Activated T-cell treated with anti-CD3 and anti-CD28 coated beads for 4 hours (primary cell): Measurements from ENCODE around the gene ALDH1A3.

Experiments
- DNase-seq: peaks from one replicate; pipeline ENCODE4 v3.0.0-alpha.2; 2020

Gene ALDH1A3

DNA sequence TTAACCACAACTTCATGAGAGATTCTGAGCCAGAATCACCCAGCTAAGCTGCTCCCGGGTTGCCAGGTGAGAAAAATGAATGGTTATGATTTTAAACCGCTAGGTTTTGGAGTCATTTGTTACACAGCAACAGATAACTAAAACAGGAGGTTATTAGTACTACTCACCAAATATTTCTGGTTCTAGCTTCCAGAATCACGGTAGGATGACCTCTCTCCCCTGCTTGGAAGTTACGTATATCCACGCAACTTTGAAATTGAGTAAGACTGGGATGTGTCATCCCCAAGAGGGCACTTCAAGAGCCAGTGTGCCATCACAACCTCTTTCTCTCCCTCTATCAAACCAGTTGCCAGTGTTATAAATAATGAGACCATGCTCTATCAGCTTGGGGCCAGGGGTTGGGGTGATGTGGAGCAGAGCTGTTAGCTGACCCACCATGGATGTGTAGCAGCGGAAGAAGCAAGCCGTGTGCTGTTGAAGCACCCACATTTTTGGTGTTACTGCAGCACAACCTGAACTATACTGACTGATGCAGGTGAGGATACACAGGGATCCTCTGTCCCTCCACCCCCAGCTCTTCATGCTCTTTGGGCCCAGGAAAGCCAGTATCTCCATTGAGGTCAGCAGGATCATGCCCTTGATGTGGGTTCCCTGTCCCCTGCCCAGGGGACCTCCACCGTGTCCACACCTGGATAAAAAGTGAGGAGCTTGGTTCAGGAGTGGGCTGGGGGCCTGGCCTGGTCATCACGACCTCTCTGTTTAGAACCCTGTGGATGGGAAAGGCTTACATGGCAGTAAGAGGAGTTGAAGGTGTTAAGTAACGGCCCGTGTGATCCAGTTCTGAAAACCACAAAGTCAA, 19.4 kb upstream of the ALDH1A3 start:
- no peak for DNase-seq

DNA sequence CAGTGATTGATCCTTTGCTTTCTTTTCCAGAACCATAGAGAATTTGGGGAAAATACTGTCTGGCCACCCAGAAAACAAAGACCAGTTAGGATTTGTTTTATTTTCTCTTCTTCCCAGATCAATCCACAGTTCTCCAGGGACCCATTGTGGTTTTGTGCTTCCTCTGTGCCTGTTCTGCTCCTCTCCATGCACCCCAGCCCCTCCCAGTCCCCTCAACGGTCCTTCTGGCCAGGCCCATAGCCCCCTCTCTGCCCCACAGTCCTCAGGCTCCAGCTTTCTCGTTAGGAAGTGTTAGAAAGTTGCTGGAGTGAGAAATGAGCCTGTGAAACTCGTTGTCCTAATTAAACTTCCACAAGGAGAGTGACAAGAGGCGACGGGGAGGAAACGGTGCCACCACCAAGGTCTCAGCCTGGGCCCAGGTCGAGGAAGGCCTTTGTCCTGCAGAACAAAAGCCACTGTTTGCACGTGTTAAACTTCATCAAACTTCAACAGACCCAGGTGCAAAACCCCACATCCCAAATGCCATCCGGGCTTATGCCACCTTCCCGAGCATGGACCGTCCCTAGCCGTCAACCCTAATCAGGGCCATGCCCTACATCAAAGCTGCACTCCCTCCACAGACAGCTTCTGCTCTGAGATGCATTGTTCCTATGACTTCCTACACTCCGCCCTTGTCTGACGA, 18.7 kb upstream of the ALDH1A3 start:
- no peak for DNase-seq

DNA sequence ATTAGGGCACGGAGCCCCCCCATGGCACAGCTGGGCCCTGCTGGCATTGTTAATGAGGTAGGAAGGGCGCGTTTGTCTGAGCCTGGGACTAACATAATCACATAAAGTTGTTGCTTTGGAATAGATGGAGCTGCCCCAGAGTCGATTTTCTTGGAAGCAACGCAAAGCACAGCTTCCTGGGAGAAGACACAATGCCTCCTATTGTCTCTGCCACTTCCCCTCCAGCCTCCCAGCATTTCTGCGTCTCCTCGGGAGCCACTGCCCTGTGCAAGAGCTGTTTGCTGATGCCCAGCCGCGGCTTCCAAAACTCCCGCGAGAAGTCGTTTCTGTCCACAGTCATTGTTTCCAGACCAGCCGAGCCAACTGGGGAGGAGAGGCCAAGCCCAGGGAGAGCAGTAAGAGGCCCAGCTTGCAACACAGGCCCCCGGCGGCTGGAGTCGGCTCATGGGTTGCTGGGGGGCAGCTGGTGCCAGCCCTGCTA, 18.1 kb upstream of the ALDH1A3 start:
- no peak for DNase-seq

DNA sequence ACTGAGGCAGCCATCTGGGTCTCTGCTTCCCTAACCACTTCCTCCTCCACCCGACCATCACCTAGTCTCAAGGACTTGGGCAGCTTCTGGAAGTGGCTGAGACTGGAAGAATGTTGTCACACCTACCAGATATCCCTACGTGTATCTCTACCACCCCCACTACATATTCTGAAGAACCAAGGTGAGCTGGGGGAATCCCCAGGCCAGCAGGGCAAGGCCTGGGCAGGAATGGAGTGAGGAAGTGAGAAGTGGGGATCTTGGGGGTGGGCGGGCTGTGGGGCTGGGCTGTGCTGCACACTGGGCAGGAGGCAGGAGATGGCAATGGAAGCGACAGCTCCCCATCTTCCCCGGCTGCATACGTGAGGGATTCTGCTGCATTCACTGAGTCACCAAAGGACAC, 17.5 kb upstream of the ALDH1A3 start:
- DNase-seq, result no peak

DNA sequence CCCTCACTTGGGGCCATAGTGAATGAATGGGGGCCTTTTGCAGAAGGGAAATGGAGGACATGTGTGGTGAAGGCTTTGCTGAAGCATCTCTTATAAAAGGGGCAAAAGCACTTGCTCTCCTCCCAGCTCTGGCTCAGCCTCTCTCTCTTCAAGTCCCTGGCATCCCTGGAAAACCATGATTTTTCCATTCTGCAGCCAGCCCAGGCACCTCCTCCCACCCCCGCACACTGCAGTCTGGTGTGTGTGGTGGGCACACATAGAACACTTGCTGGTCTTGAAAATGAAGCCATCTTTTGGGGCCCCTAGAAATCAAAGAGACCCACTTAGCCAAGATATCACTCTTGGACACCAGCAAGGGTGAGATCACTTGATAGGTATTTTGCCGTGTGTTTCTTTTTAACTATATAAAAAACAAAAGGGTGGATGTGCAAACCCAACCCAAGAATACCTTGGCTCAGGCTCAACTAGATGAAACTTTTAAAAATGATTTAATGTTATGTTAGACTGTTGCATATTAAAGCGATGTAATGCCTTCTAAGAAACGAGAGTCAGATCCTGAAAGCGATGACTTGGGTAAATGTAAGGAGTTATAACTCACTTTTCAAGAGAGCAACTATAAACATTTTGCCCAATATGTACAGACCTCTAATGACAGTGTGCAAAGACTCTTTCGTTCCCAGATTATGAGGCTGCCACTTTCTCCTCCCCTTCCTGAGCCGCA, 16.4 kb upstream of the ALDH1A3 start:
- DNase-seq, result no peak

DNA sequence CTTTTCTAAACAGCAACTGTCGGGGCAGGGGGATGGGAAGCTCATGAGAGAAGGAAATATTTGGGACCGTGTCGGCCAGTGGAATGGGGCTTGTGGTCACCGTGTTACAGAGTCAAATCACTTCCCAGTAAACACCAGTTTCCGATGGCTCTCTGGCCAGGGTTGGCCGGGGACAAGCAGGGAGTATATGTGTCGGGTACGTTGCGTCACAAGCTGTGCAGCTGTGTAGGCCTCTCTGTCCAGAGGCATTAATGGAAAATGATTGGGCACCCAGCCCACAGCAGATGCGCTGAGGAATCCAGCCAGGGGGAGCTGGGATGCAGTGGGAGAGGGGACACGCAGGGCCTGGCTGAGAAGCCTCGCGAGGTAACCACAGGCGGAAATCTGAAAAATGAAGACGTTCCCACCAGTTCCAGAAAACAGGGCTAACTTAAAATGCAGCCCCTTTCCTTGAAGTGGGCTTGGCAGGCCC, 15.8 kb upstream of the ALDH1A3 start:
- no peak for DNase-seq

DNA sequence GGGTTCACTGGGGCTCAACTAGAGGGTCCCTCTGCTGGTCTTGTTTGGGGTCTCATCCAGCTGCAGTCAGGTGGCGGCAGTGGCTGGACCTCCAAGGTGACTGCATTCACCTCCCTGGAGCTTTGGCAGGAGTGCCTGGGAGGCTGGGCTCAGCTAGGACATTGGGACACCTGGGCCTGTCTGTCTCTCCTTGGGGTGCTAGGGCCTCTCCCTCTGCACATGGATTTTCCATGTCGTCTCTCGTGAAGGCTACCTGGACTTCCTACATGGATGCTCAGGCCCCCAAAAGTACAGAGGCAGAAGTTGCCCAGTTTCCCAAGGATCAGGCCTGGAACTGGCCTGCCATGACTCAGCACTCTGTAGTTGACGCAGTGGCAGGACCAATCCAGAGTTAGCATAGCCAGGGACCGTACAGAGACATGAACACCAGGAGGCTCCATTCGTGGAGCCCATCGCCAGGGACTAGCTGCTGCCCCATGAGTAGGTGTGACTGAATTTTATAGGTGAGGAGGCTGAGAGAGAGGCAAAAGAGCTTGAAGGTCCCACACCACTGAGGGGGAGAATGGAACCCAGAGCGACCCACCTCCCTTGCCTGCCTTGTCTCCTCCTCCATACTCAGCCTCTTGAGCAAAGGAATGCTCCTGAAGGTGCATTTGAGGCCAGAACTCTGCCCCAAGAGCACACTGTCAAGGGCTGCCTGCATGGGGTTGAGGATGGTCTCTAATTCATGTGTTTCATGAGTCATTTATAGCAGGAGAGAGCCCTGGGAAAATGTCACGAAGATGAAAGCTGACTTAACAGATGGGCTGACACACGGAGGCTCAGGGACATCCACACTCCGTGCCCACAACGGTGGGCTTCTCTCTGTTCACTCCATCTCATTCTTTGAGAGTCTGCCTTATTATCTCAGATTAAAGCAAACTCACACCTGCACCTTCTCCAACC, 13.0 kb upstream of the ALDH1A3 start:
- DNase-seq, result no peak

DNA sequence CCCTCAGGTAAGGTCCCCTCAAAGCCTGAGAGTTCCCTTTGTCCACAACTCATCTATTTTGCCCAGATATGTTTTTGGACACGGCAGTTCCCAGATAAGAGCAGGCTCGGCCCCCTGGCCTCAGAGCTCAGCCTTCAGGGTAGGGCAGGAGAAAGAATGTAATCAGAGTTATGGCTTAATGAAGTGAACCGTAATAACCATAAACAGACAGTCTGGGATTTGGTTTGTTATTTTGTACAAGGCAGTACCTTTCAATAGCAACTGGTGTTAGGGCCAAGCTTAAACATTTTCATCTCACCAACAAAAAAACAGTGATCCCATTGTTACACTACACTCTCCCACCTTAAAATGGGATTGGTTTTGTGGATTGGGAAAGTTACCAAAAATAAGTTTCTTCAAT, 12.2 kb upstream of the ALDH1A3 start:
- no peak for DNase-seq

DNA sequence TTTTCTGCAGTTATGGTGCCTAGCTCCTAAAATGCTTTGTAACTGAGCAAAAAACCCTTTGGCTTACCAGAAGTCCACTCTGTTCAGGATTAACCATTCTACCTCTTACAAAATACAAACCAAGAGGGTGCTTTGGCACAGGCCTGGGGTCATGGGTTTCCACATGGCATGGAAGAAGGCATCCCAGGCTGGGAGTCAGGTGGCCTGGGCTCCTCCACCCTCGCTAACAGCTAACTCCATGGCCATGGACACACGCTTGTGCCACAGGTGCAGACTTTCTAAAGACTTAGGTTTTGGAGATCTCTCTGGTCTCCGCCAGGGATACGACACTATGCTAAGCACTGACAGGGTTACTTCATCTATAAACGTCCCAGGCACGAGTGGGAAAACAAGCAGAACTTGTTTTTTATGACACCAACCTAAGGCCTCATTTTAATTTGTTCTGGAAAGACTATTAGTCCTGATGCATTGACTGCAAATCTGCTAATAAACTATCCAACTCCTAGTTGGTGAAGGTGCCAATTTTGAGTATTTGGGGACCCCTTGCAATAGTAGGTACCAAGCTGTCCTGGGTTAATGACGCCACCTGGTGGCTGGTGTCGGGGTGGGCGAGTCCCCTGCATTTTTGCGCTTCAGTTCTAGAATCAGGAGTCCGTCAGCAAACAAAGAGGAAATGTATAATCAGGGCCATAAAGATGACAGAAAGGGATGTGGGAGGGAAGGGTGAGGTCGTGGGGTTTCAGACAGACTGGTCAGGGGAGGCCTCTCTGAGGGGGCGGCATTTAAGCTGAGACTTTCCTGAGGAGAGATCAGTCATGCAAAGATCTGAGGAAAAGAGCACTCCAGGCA, 10.3 kb upstream of the ALDH1A3 start:
- no peak for DNase-seq

DNA sequence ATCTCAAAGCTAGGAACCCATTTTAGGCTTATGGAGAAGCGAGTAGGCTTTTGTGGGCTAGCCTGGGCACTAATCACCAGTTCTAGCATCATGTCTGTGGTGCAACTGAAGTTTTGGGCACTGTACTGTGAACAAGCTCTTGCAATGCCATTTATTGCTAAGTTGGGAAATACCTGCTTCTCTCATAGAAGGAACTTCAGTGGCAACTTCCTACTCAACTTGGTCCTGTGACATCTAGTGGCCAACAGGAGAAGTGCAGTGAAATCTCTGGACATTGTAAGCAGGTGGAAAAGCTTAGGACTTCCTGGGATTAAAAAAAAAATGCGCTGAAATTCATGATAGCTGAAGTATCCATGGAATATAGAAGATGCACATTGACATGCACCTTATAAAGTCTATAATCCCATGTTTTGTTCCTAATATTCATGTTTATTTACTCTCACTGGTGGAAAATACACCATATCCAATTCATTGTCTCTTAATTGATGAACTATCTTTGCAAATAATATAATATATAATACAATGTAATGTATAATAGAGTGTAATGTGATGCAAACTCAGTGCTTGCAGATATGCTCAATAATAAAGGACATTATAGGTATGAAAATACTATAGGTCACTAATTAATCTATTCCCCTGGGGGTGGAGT, 6.5 kb upstream of the ALDH1A3 start:
- peak; percentile 27 for DNase-seq

DNA sequence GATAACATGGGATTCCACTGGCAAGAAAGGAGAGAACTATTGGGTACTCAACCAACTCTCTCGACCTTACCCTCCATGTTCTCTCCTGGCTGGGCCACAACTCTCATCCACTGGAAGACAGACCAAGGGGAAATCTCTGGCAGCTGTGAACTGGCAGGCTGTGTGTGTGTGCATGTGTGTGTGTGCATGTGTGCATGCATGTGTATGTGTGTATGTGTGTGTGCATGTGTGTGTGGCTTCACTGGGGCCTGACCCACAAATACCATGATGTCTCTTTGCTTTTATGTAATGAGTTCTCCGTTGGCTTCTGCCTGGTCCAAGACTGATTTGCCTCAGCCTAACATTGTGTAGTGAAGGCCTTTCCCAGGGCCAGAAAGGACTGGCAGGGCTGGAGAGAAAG, 4.1 kb upstream of the ALDH1A3 start:
- DNase-seq, result no peak

DNA sequence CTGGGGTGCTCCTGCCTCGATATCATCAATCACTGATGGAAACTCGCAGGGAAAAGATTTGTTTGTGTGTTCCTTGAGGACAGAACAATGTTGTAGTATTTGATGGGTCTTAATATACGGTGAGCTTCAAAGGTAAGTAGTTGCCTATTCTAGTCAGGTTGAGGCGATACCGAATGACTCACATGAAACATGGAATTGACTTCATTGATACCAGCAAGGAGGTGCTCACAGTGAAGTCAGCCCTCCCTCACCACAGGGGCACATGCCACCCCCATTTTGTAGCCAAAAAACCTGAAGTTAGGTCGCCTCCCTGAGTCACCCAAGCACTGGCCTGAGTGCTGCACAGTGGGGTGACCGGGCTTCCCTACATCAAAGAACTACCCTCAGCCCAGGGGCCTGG, 3.7 kb upstream of the ALDH1A3 start:
- DNase-seq, result no peak

DNA sequence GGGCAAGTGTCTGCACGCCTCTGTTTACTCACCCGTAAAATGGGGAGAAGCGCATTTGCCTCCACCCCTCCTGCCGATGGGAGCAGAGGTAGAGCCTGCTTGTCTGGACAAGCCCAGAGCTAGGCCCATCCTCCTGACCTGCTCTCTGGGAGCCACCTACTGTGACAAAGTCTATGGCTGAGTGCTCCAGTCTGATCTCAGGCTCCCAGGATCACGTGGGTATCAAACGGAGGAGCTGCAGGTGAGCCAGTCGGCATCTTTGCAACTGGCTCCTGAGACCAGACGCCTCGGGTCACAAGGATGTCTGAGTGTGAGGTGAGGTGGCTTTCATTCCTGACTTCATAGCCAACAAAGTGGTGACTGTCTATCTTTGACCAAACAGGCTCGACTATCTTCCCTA, 2.1 kb upstream of the ALDH1A3 start:
- DNase-seq, result no peak

DNA sequence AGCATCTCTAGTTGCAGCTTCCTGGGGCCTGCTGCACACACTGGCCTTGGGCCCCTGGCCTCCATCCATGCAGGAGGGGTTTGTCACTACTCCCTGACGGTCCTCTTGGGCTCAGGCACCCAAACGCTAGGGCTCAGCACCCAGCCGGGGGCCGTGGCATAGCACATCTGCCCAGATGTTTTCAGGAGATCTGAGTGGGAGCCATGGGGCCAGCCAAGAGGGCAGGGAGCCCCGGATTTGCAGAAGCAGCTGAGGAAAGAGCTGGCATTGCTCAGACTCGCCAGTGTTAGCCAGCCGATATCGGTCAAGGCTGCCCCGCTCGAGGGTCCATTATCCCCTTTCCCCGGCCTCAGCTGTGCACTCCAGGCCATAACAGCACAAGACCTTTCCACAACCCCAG, 1.5 kb upstream of the ALDH1A3 start:
- DNase-seq, result no peak

DNA sequence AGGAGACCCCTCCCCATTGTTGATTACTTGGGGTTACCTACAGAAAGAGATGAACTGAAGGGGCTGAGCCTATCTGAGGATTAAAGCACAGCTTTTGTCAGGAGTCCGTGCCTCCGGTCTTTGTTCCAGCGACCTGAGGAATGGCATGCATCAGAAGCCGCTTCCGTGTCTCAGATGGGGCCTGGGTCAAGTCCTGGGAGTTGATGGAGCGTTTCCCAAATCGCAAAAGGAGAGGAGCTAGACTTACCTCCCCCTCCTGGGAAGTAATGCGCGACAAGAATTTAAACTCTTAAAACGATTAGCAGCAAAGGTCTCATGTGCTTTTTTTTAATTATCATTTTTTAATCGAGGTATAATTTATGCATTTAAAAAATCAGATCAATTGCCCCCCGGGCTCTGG, 983 bp upstream of the ALDH1A3 start:
- DNase-seq, result no peak

DNA sequence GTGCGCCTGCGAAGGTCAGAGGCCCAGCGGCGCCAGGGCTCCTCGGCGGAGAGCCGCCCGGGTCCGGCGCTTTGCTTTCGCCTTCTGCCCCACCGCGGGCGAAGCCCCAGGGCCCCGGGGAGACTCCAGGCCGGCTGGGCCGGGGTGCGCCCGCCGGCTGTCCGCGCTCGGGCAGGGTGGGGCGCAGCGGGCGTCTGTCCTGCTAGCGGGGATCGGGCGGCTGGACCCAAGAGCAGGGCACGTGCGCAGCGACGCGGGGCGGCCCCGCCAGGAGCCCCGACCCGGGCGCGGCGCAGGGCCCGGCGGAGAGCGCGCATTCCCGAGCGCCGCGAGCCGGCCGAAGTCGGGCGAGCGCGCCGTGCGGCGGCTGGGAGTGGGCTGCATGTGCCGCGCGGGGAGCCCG, 569 bp upstream of the ALDH1A3 start:
- DNase-seq, result no peak

DNA sequence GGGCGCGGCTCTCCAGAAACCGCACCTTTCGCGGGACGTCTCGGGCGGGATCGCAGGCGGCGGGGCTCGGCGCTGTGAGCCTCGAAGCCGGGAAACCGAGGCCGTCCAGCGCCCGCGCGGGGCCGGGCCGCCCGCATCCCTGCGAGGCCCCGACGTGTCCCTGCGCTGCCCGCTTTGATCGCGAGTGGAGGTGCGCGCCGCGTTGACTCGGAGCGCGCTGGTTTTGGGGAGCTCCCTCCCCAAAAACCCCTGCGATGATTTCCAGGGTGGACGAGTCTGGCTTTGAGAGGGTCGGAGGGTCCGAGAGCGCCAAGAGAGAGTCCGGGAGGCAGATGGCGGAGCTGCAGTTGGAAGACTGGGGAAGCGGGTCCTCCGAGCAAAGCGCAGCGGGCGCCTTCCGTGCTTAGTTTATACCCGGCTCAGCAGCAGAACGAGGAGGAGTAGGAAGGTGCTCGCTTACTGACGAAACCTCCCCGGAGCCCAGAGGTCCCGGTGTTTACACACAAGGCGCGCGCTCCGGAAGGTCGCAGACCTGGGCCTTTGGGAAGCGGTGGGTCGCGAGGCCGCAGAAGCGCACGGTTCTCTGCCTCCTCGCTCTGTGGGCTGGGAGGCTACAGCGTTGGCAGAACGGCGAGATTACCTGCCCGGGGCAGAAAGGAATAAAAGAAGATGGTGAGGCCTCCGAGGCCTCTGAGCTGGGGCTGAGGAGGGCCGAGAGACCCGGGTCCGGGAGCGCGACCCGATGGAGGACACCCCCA, 687 bp downstream of the ALDH1A3 start:
- no peak for DNase-seq

DNA sequence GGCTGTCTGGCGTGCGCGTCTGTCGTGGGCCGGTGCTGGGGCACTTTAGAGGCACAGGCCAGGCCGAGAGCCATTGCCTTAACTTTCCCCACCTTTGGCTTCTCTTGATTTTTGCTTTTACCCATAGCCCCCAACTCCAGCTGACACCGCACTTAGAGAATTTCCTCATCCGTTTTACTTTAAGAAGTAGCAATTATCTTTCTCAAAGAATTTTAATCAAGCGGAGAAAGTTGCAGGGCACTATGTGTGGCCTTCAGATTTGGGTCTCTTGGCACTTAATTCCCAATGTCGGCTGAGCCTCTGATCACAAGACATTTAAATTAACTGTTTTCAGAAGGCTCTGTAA, 1.2 kb downstream of the ALDH1A3 start:
- no peak for DNase-seq

DNA sequence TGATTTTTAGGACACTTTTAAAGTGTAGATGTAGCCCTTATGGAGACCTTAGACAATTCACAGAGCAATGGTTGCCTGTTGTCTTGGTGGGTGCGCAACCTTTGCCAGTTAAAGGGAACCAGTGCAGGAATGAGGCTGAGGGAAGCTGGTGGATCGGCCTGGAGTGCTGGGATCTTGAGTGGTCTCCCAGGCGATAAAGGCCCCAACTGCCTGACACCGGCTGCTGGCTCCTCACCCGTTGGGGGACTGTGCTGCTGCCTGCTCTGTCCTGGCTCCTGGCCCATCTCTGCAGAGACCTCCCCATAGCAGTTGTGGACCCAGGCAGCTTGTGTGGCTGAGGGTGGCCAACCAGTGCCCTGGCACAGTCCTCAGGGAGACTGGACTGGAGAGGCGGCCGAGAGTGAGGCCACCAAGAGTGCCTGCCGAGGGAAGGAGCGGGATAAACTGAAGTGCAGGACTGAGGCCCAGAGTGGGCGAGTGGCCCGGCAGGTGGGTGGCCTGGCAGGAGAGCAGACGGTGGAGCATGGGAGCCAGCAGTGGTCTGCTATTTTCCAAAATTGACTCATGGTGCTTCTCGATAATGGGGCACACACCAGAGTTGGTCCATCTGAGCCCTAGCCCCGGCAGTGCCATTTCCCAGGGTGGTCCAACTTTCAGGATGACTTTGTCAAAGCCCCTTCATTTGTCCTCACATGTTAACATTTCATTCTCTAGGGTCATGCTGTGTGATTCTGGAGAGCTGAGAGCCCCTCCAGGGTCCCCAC, 2.1 kb downstream of the ALDH1A3 start:
- DNase-seq, result no peak

DNA sequence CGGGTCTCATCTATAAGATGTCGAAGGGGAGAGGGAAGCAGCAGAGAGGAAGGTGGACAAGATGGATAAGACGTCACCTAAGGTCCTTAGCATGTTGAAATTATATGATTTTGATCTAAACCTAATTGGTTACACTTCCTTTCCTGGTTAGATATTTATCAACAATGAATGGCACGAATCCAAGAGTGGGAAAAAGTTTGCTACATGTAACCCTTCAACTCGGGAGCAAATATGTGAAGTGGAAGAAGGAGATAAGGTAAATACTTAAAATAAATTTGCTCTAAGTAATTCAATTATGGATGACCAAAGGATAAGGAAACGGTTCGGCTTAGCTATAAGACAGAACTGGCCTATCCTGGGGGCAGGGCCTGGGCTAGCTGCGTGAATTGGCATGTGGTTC, 5.5 kb downstream of the ALDH1A3 start:
- no peak for DNase-seq
